Sigmoid colon (tissue), 4 donors: Measurements from ENCODE around the gene UGP2.

Experiments
- CTCF ChIP-seq, 4 experiments: fragments of 450-650 bp in 3 of 4; fragments of 200-600 bp in 1 of 4; IDR thresholded peaks; one replicate each; pipeline ENCODE4 v1.5.1; 2016 to 2019; ENCODE audit warnings: antibody characterized with exemption in 4 of 4, mild to moderate bottlenecking in 3 of 4, moderate library complexity in 2 of 4
- EP300 ChIP-seq, 4 donors: sonication (generic); formaldehyde crosslinking; IDR thresholded peaks; one replicate each; pipeline ENCODE4 v1.6.1; 2017; ENCODE audit warnings: antibody characterized with exemption in 4 of 4
- POLR2A ChIP-seq, 2 donors: fragments of 450-650 bp; IDR thresholded peaks; one replicate each; pipeline ENCODE4 v1.6.1; 2016; ENCODE audit warnings: antibody characterized with exemption in 2 of 2, mild to moderate bottlenecking in 2 of 2, moderate library complexity in 2 of 2
- POLR2AphosphoS5 ChIP-seq, 4 donors: sonication (generic); formaldehyde crosslinking; IDR thresholded peaks; one replicate each; pipeline ENCODE4 v1.6.1; 2017; ENCODE audit warnings: antibody characterized with exemption in 4 of 4

- TF ChIP-seq EP300 (IDR thresholded peaks at IDR 0.05) (no peak), CTCF (IDR thresholded peaks at IDR 0.05) (no peak), POLR2A (IDR thresholded peaks at IDR 0.05) (no peak), POLR2AphosphoS5 (IDR thresholded peaks at IDR 0.05) (no peak)
Measured at GRCh38 chr2:63822478-63822877, 19.2 kb upstream of the UGP2 start.
